OCI-LY1 (cell line): ENCODE data around the gene SNRPB2.

Experiments used
- H2AFZ ChIP-seq: fragments of 200-600 bp; sonication (generic), shearing (Covaris generic); 2 replicates; pipeline ENCODE4 v1.6.0; 2014; ENCODE audit warnings: antibody characterized with exemption, mild to moderate bottlenecking, low read length
- H3F3A ChIP-seq: fragments of 200-600 bp; sonication (generic), shearing (Covaris generic); 2 replicates; pipeline ENCODE4 v1.6.0; 2014; ENCODE audit warnings: mild to moderate bottlenecking, antibody characterized with exemption, low read length, moderate library complexity; ENCODE audit not compliant: insufficient read depth
- H3K27ac ChIP-seq: fragments of 200-600 bp; sonication (generic); 2 replicates; pipeline ENCODE4 v1.5.1; 2014; ENCODE audit warnings: low read length, mixed run types, mild to moderate bottlenecking, low read depth; ENCODE audit not compliant: poor library complexity, severe bottlenecking
- H3K27me3 ChIP-seq: fragments of 200-600 bp; sonication (generic); 2 replicates; pipeline ENCODE4 v1.6.0; 2014; ENCODE audit warnings: antibody characterized with exemption, mild to moderate bottlenecking, low read length, moderate library complexity; ENCODE audit not compliant: insufficient read depth
- H3K36me3 ChIP-seq: fragments of 200-600 bp; sonication (generic); 2 replicates; pipeline ENCODE4 v1.6.1; 2014; ENCODE audit warnings: mild to moderate bottlenecking, antibody characterized with exemption, low read length, moderate library complexity, mixed read lengths; ENCODE audit not compliant: insufficient read depth
- H3K4me1 ChIP-seq: fragments of 200-600 bp; sonication (generic); 2 replicates; pipeline ENCODE4 v1.5.1; 2014; ENCODE audit warnings: mild to moderate bottlenecking, low read length, moderate library complexity; ENCODE audit not compliant: insufficient read depth, severe bottlenecking
- H3K4me2 ChIP-seq: fragments of 200-600 bp; sonication (generic), shearing (Covaris generic); 2 replicates; pipeline ENCODE4 v1.6.1; 2014; ENCODE audit warnings: low read length
- H3K4me3 ChIP-seq: fragments of 200-600 bp; sonication (generic); 2 replicates; pipeline ENCODE4 v1.5.1; 2014; ENCODE audit warnings: low read length, low read depth, mild to moderate bottlenecking, mixed read lengths; ENCODE audit not compliant: poor library complexity, severe bottlenecking
- H3K79me2 ChIP-seq: fragments of 200-600 bp; shearing (Covaris generic); 2 replicates; pipeline ENCODE4 v1.6.1; 2016; ENCODE audit warnings: mixed run types, low read length, mixed read lengths; ENCODE audit not compliant: insufficient read depth
- H3K9ac ChIP-seq: fragments of 200-600 bp; sonication (generic), shearing (Covaris generic); 2 replicates; pipeline ENCODE4 v1.6.1; 2014; ENCODE audit warnings: mild to moderate bottlenecking, low read length, mixed read lengths
- H3K9me2 ChIP-seq: fragments of 200-600 bp; sonication (generic), shearing (Covaris generic); 2 replicates; pipeline ENCODE4 v1.6.1; 2014; ENCODE audit warnings: low read depth, mild to moderate bottlenecking, low read length, mixed read lengths
- H3K9me3 ChIP-seq: fragments of 200-600 bp; shearing (Covaris generic); 2 replicates; pipeline ENCODE4 v1.6.1; 2014; ENCODE audit warnings: low read length, mixed read lengths
- H4K20me1 ChIP-seq: fragments of 200-600 bp; sonication (generic), shearing (Covaris generic); 2 replicates; pipeline ENCODE4 v1.6.0; 2016; ENCODE audit warnings: mild to moderate bottlenecking, low read length; ENCODE audit not compliant: insufficient read depth
- EZH2 ChIP-seq: fragments of 200-600 bp; sonication (generic), shearing (Covaris generic); IDR thresholded peaks from 2 replicates; pipeline ENCODE4 v1.8.0; 2017; ENCODE audit warnings: borderline replicate concordance, mixed run types, mild to moderate bottlenecking, antibody characterized with exemption, low read length, moderate library complexity, mixed read lengths
- TF ChIP-seq, protein P1 (sequence below): fragments of 200-600 bp; sonication (generic), shearing (Covaris generic); IDR thresholded peaks from 2 replicates; pipeline ENCODE4 v1.5.1; 2017; ENCODE audit warnings: mild to moderate bottlenecking, antibody characterized with exemption, low read length, moderate library complexity, mixed read lengths

Gene SNRPB2

DNA sequence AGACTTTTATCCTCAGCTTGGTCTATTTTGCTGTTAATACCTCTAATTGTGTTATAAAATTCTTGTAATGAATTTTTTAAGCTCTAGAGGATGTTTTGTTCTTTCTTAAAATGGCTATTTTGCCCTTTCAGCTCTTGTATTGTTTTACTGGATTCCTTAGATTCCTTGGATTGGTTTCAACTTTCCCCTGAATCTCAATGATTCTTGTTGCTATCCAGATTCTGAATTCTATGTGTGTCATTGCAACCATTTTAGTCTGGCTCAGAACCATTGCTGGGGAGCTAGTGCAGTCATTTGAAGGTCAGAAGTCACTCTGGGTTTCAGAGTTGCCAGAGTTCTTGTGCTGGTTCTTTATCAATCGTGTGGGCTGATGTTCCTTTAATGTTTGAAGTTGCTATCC is 55.4 kb downstream of the SNRPB2 start:
- no peaks in the 10 kb centered on the region for H3K36me3 ChIP-seq
- no peaks in the 10 kb centered on the region for H3K9me2 ChIP-seq
- H2AFZ ChIP-seq = no peak overlapping the region
- no peaks in the 10 kb centered on the region for H3K9me3 ChIP-seq
- H3K4me2 ChIP-seq = no peak overlapping the region
- TF ChIP-seq EZH2 = no peak
- TF ChIP-seq, protein P1, sequence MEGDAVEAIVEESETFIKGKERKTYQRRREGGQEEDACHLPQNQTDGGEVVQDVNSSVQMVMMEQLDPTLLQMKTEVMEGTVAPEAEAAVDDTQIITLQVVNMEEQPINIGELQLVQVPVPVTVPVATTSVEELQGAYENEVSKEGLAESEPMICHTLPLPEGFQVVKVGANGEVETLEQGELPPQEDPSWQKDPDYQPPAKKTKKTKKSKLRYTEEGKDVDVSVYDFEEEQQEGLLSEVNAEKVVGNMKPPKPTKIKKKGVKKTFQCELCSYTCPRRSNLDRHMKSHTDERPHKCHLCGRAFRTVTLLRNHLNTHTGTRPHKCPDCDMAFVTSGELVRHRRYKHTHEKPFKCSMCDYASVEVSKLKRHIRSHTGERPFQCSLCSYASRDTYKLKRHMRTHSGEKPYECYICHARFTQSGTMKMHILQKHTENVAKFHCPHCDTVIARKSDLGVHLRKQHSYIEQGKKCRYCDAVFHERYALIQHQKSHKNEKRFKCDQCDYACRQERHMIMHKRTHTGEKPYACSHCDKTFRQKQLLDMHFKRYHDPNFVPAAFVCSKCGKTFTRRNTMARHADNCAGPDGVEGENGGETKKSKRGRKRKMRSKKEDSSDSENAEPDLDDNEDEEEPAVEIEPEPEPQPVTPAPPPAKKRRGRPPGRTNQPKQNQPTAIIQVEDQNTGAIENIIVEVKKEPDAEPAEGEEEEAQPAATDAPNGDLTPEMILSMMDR = no peak
- no peaks in the 10 kb centered on the region for H4K20me1 ChIP-seq
- no peaks in the 10 kb centered on the region for H3F3A ChIP-seq
- H3K79me2 ChIP-seq = no peaks in the 10 kb centered on the region
- no peaks in the 10 kb centered on the region for H3K27me3 ChIP-seq
- H3K9ac ChIP-seq = no peak overlapping the region
- no peak overlapping the region for H3K27ac ChIP-seq
- no peaks in the 10 kb centered on the region for H3K4me1 ChIP-seq
- no peak overlapping the region for H3K4me3 ChIP-seq
